Nephron (organoid): Measurements from ENCODE around the gene SORBS1.

ENCODE experiments used
- H3K27ac Mint-ChIP-seq, 3 experiments: 2 replicates each; pipeline ENCODE4 v1.8.0; 2020; ENCODE audit warnings: mixed read lengths in 3 of 3, mild to moderate bottlenecking in 2 of 3, moderate library complexity in 1 of 3
- H3K27me3 Mint-ChIP-seq: 2 replicates; pipeline ENCODE4 v1.8.0; 2021; ENCODE audit warnings: low read depth, mild to moderate bottlenecking, moderate library complexity, mixed read lengths
- H3K36me3 Mint-ChIP-seq: 2 replicates; pipeline ENCODE4 v1.8.0; 2020; ENCODE audit warnings: low read depth, mixed read lengths
- H3K4me1 Mint-ChIP-seq: 2 replicates; pipeline ENCODE4 v1.8.0; 2020; ENCODE audit warnings: mixed read lengths
- H3K4me3 Mint-ChIP-seq, 3 experiments: 2 replicates each; pipeline ENCODE4 v1.8.0; 2020; ENCODE audit warnings: mild to moderate bottlenecking in 3 of 3, mixed read lengths in 3 of 3, moderate library complexity in 2 of 3
- H3K9me3 Mint-ChIP-seq: 2 replicates; pipeline ENCODE4 v1.8.0; 2020; ENCODE audit warnings: mixed read lengths
- CTCF ChIP-seq, 3 experiments: fragments of 200-600 bp; sonication (generic); IDR thresholded peaks; one replicate each; pipeline ENCODE4 v1.5.0; 2021; ENCODE audit warnings: antibody characterized with exemption in 3 of 3; ENCODE audit not compliant: unreplicated experiment in 3 of 3

Gene SORBS1

GRCh38 chr10:95542761-95543160, 18.4 kb downstream of the SORBS1 start:
- Mint-ChIP-seq H3K4me3 (no peak overlapping the region), H3K27me3 (no peaks in the 10 kb centered on the region), H3K36me3 (peaks cover 4% of the 10 kb centered on the region), H3K9me3 (no peaks in the 10 kb centered on the region), H3K4me1 (peaks cover 63% of the 10 kb centered on the region), H3K27ac (peak overlapping the region in 1 of 3 experiments; percentile 75)
- no peak for TF ChIP-seq CTCF (IDR thresholded peaks at IDR 0.05; ENCODE audit: unreplicated experiment in 3 of 3)

- Mint-ChIP-seq H3K4me3 (no peak overlapping the region), H3K27ac (peak overlapping the region in 2 of 3 experiments; percentile 46 to 75), H3K9me3 (no peaks in the 10 kb centered on the region), H3K36me3 (peaks cover 4% of the 10 kb centered on the region), H3K27me3 (no peaks in the 10 kb centered on the region), H3K4me1 (peaks cover 65% of the 10 kb centered on the region)
- TF ChIP-seq CTCF (IDR thresholded peaks at IDR 0.05; ENCODE audit: unreplicated experiment in 3 of 3), result no peak
These were observed 18.8 kb downstream of the SORBS1 start for GRCh38 chr10:95542330-95542729.

GRCh38 chr10:95540514-95541052, 20.6 kb downstream of the SORBS1 start:
- no peaks in the 10 kb centered on the region for H3K9me3 Mint-ChIP-seq
- no peaks in the 10 kb centered on the region for H3K27me3 Mint-ChIP-seq
- peak overlapping the region in 1 of 3 experiments; percentile 64 for H3K27ac Mint-ChIP-seq
- no peak for TF ChIP-seq CTCF (IDR thresholded peaks at IDR 0.05; ENCODE audit: unreplicated experiment in 3 of 3)
- no peaks in the 10 kb centered on the region for H3K36me3 Mint-ChIP-seq
- H3K4me1 Mint-ChIP-seq, result peaks cover 69% of the 10 kb centered on the region
- H3K4me3 Mint-ChIP-seq, result no peak overlapping the region

GRCh38 chr10:95539560-95540284, 21.4 kb downstream of the SORBS1 start:
- Mint-ChIP-seq H3K4me1 (peaks cover 63% of the 10 kb centered on the region), H3K36me3 (no peaks in the 10 kb centered on the region), H3K9me3 (no peaks in the 10 kb centered on the region), H3K27ac (peak overlapping the region in 2 of 3 experiments; percentile 50 to 64), H3K27me3 (no peaks in the 10 kb centered on the region), H3K4me3 (no peak overlapping the region)
- no peak for TF ChIP-seq CTCF (IDR thresholded peaks at IDR 0.05; ENCODE audit: unreplicated experiment in 3 of 3)

- no peaks in the 10 kb centered on the region for H3K36me3 Mint-ChIP-seq
- H3K27me3 Mint-ChIP-seq, result peaks cover 3% of the 10 kb centered on the region
- TF ChIP-seq CTCF (IDR thresholded peaks at IDR 0.05; ENCODE audit: unreplicated experiment in 3 of 3), result no peak
- H3K9me3 Mint-ChIP-seq, result no peaks in the 10 kb centered on the region
- H3K4me1 Mint-ChIP-seq, result peaks cover 50% of the 10 kb centered on the region
- H3K27ac Mint-ChIP-seq, result peak overlapping the region in 1 of 3 experiments; percentile 29
- H3K4me3 Mint-ChIP-seq, result no peak overlapping the region
These were observed 22.8 kb downstream of the SORBS1 start for GRCh38 chr10:95538412-95538811.

GRCh38 chr10:95537542-95537927, 23.6 kb downstream of the SORBS1 start:
- H3K4me1 Mint-ChIP-seq, result peaks cover 45% of the 10 kb centered on the region
- no peaks in the 10 kb centered on the region for H3K9me3 Mint-ChIP-seq
- H3K27me3 Mint-ChIP-seq, result peaks cover 3% of the 10 kb centered on the region
- TF ChIP-seq CTCF (IDR thresholded peaks at IDR 0.05; ENCODE audit: unreplicated experiment in 3 of 3), result no peak
- no peaks in the 10 kb centered on the region for H3K36me3 Mint-ChIP-seq
- no peak overlapping the region for H3K4me3 Mint-ChIP-seq
- H3K27ac Mint-ChIP-seq, result peak overlapping the region in 2 of 3 experiments; percentile 22 to 82
